Measurements from ENCODE around the gene GREB1. TPM values are rescaled to one million over a fixed set of nuclear protein-coding genes. Genes with fewer than 3 reads are reported as not detected.

Gene GREB1
- total and polyA plus RNA-seq, 2 of the 13 experiments (the other 11 are each of a cell fraction or from before 2014, with no cell fraction given): 31.3 to 61.2 TPM

DNA sequence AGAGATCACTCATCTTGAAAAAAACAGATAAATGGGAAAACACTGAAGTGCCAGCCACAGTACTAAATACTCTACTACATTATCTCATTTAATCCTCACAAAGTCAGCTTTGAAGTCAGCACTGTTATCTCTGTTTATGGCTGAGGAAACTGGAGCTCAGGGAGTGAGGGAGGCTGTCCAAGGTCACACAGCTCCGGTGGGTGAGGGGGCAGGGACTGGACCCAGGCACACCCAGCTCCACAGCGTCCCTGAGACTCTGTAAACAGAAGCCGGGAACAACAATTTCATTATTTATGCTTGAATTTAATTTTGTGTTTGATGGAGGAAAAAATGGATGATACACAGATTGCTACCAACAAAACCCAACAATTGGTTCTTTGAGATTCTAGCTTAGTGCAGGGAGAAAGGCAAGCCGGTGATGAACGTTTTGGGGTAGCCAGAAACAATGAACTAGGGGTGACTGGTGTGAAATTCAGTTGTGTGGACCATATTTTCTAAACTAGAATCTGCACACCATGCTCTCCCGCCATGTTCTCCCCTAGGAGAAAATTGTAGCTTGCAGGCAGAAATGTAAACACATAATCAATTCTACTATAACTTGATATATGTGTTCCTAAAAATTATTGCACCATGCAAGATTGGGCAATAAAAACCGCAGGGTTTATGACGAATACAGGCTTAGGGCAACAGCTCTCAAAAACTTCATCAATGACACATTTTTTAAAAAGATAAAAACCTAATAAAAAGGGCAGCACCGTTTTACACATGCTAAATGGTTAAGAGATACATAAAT is at the start of gene GREB1 (continued):
- no peak for TF ChIP-seq SNAPC4 (CRISPR knock-in tag; IDR thresholded peaks at IDR 0.05)
- no peak for TF ChIP-seq MTA3 (CRISPR knock-in tag; IDR thresholded peaks at IDR 0.05)
- 0 out of 2 replicates have a peak, but pooled peaks have one; percentile 51 for TF ChIP-seq ZNF230 (CRISPR knock-in tag; IDR thresholded peaks at IDR 0.05)
- no peak for TF ChIP-seq ZNF777 (CRISPR knock-in tag; IDR thresholded peaks at IDR 0.05)
- TF ChIP-seq, protein P1, sequence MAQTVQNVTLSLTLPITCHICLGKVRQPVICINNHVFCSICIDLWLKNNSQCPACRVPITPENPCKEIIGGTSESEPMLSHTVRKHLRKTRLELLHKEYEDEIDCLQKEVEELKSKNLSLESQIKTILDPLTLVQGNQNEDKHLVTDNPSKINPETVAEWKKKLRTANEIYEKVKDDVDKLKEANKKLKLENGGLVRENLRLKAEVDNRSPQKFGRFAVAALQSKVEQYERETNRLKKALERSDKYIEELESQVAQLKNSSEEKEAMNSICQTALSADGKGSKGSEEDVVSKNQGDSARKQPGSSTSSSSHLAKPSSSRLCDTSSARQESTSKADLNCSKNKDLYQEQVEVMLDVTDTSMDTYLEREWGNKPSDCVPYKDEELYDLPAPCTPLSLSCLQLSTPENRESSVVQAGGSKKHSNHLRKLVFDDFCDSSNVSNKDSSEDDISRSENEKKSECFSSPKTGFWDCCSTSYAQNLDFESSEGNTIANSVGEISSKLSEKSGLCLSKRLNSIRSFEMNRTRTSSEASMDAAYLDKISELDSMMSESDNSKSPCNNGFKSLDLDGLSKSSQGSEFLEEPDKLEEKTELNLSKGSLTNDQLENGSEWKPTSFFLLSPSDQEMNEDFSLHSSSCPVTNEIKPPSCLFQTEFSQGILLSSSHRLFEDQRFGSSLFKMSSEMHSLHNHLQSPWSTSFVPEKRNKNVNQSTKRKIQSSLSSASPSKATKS (CRISPR knock-in tag; IDR thresholded peaks at IDR 0.05): no peak
- peak; percentile 82; the same call in 1 of the 2 replicates for TF ChIP-seq ADNP (CRISPR knock-in tag; IDR thresholded peaks at IDR 0.05)
- TF ChIP-seq, protein P2, sequence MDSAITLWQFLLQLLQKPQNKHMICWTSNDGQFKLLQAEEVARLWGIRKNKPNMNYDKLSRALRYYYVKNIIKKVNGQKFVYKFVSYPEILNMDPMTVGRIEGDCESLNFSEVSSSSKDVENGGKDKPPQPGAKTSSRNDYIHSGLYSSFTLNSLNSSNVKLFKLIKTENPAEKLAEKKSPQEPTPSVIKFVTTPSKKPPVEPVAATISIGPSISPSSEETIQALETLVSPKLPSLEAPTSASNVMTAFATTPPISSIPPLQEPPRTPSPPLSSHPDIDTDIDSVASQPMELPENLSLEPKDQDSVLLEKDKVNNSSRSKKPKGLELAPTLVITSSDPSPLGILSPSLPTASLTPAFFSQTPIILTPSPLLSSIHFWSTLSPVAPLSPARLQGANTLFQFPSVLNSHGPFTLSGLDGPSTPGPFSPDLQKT (CRISPR knock-in tag; IDR thresholded peaks at IDR 0.05; ENCODE audit: borderline replicate concordance): no peak
- TF ChIP-seq U2AF1 (optimal IDR thresholded peaks at IDR 0.05; ENCODE audit: low read depth, low read length): no peak
- TF ChIP-seq NRL (CRISPR knock-in tag; IDR thresholded peaks at IDR 0.05; ENCODE audit: borderline replicate concordance): no peak
- TF ChIP-seq ZNF543 (CRISPR knock-in tag; IDR thresholded peaks at IDR 0.05): peak; percentile 71; the same call in 1 of the 2 replicates
- TF ChIP-seq, protein P3, sequence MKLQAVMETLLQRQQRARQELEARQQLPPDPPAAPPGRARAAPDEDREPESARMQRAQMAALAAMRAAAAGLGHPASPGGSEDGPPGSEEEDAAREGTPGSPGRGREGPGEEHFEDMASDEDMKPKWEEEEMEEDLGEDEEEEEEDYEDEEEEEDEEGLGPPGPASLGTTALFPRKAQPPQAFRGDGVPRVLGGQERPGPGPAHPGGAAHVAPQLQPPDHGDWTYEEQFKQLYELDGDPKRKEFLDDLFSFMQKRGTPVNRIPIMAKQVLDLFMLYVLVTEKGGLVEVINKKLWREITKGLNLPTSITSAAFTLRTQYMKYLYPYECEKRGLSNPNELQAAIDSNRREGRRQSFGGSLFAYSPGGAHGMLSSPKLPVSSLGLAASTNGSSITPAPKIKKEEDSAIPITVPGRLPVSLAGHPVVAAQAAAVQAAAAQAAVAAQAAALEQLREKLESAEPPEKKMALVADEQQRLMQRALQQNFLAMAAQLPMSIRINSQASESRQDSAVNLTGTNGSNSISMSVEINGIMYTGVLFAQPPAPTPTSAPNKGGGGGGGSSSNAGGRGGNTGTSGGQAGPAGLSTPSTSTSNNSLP (IDR thresholded peaks at IDR 0.05; ENCODE audit: low read depth, low read length): no peak; the same call in 1 of the 2 replicates
- TF ChIP-seq KDM1A (CRISPR knock-in tag; IDR thresholded peaks at IDR 0.05): peak; percentile 97
- TF ChIP-seq ZNF34 (CRISPR knock-in tag; IDR thresholded peaks at IDR 0.05; ENCODE audit: borderline replicate concordance): peak; percentile 59; the same call in 1 of the 2 replicates
- no peak for TF ChIP-seq CHCHD3 (CRISPR knock-in tag; IDR thresholded peaks at IDR 0.05)
- no peak for TF ChIP-seq TCF12 (IDR thresholded peaks at IDR 0.05)
- no peak for TF ChIP-seq TCF12 (CRISPR knock-in tag; IDR thresholded peaks at IDR 0.05)
- no peak for TF ChIP-seq PHF20 (CRISPR knock-in tag; IDR thresholded peaks at IDR 0.05)
- peak; percentile 81 for TF ChIP-seq CEBPB (IDR thresholded peaks at IDR 0.05; ENCODE audit: borderline replicate concordance, low read depth, low read length)
- TF ChIP-seq MBD4 (IDR thresholded peaks at IDR 0.05; ENCODE audit: borderline replicate concordance, low read length): peak; percentile 75; the same call in 1 of the 2 replicates
- peak; percentile 45; the same call in 1 of the 2 replicates for TF ChIP-seq ZSCAN29 (CRISPR knock-in tag; conservative IDR thresholded peaks at IDR 0.05)

Measured in HepG2 (cell line).